NCI-H2029 treated with DMSO at 0.1 percent for 48 hours (cell line): ENCODE data around the gene CABP4.

Source experiments
- DNase-seq: peaks from one replicate; lab custom pipeline; 2025; lab: John Stamatoyannopoulos, UW

Gene CABP4

GRCh38 chr11:67496113-67496512, 41.0 kb downstream of the CABP4 start:
- DNase-seq: no peak

GRCh38 chr11:67497656-67498291, 42.6 kb downstream of the CABP4 start:
- DNase-seq: no peak

- no peak for DNase-seq
Observed at GRCh38 chr11:67498544-67498972, 43.4 kb downstream of the CABP4 start.

- DNase-seq: no peak
Observed at GRCh38 chr11:67499808-67500483, 44.8 kb downstream of the CABP4 start.

- no peak for DNase-seq
Observed at GRCh38 chr11:67500484-67500821, 45.3 kb downstream of the CABP4 start.

- DNase-seq: no peak
Observed at GRCh38 chr11:67500831-67501715, 45.9 kb downstream of the CABP4 start.

- DNase-seq: no peak
Observed at GRCh38 chr11:67501854-67502253, 46.7 kb downstream of the CABP4 start.

- no peak for DNase-seq
Observed at GRCh38 chr11:67502328-67502979, 47.3 kb downstream of the CABP4 start.

- no peak for DNase-seq
Observed at GRCh38 chr11:67503119-67504004, 48.2 kb downstream of the CABP4 start.

GRCh38 chr11:67504005-67504949, 49.1 kb downstream of the CABP4 start:
- DNase-seq: no peak

GRCh38 chr11:67504950-67505581, 49.9 kb downstream of the CABP4 start, which contains the start of gene PITPNM1:
Gene PITPNM1 (minus strand): TSS chr11:67505363. CDS start chr11:67504180, 1,183 bp downstream.
- no peak for DNase-seq

- DNase-seq: peak; percentile 70
Observed at GRCh38 chr11:67505605-67506396, 50.6 kb downstream of the CABP4 start.

GRCh38 chr11:67506426-67507051, 51.4 kb downstream of the CABP4 start:
- no peak for DNase-seq

GRCh38 chr11:67507242-67507863, 52.2 kb downstream of the CABP4 start:
- DNase-seq: no peak

GRCh38 chr11:67507864-67508485, 52.8 kb downstream of the CABP4 start, which contains the start of gene CDK2AP2:
Gene CDK2AP2 (minus strand): TSS chr11:67508162. CDS start chr11:67508082, 80 bp downstream.
- peak; percentile 85 for DNase-seq

GRCh38 chr11:67508486-67509121, 53.5 kb downstream of the CABP4 start:
- DNase-seq: peak; percentile 95

- DNase-seq: no peak
Observed at GRCh38 chr11:67510023-67510345, 54.8 kb downstream of the CABP4 start.
